Mesenchymal stem cell (in vitro differentiated cells and primary cell): ENCODE results near the gene RFX1.
A peak's percentile ranks its signal among the peaks of the same experiment; 100 is the strongest.
"Not testable (repeated sequence)": the region's sequence is repeated elsewhere in the genome, so short reads cannot be mapped to it uniquely, and the experiment has no call there.

Experiments used
- DNase-seq: peaks from one replicate; pipeline ENCODE4 v3.0.0-alpha.2; 2013
- H2AFZ ChIP-seq: one replicate; pipeline ENCODE4 v1.6.1; 2013; ENCODE audit warnings: low read depth, mild to moderate bottlenecking, control low read depth, inconsistent platforms, low read length, moderate library complexity
- H2AK5ac ChIP-seq: 2 replicates; pipeline ENCODE4 v1.6.1; 2013; ENCODE audit warnings: low read length, moderate library complexity, mild to moderate bottlenecking, inconsistent platforms; ENCODE audit not compliant: severe bottlenecking
- H2BK120ac ChIP-seq: one replicate; pipeline ENCODE4 v1.6.1; 2013; ENCODE audit warnings: low read depth, mild to moderate bottlenecking, inconsistent platforms, low read length, moderate library complexity
- H2BK12ac ChIP-seq, 2 experiments: one replicate each; pipeline ENCODE4 v1.6.1; 2013; ENCODE audit warnings: inconsistent platforms in 2 of 2, low read length in 2 of 2, mild to moderate bottlenecking in 2 of 2, moderate library complexity in 2 of 2, control low read depth in 1 of 2
- H2BK15ac ChIP-seq: one replicate; pipeline ENCODE4 v1.6.1; 2013; ENCODE audit warnings: mild to moderate bottlenecking, low read depth, inconsistent platforms; ENCODE audit not compliant: poor library complexity, severe bottlenecking
- H2BK5ac ChIP-seq: 2 replicates; pipeline ENCODE4 v1.6.1; 2013; ENCODE audit warnings: low read depth, mild to moderate bottlenecking, low read length, control low read depth, inconsistent platforms; ENCODE audit not compliant: poor library complexity, severe bottlenecking
- H3K14ac ChIP-seq, 2 experiments: one replicate each; pipeline ENCODE4 v1.6.1; 2013; ENCODE audit warnings: inconsistent platforms in 2 of 2, low read length in 2 of 2, control low read depth in 1 of 2, mild to moderate bottlenecking in 1 of 2, moderate library complexity in 1 of 2
- H3K18ac ChIP-seq, 2 experiments: one replicate each; pipeline ENCODE4 v1.6.1; 2013; ENCODE audit warnings: inconsistent platforms in 2 of 2, low read length in 2 of 2, control low read depth in 1 of 2, low read depth in 1 of 2, mild to moderate bottlenecking in 1 of 2
- H3K23ac ChIP-seq, 2 experiments: one replicate each; pipeline ENCODE4 v1.6.1; 2013; ENCODE audit warnings: inconsistent platforms in 2 of 2, low read length in 2 of 2, mild to moderate bottlenecking in 2 of 2, moderate library complexity in 2 of 2, control low read depth in 1 of 2
- H3K27ac ChIP-seq: 2 replicates; pipeline ENCODE4 v1.5.1; 2013; ENCODE audit warnings: mild to moderate bottlenecking, moderate library complexity, low read length, control low read depth, inconsistent platforms; ENCODE audit not compliant: poor library complexity, severe bottlenecking
- H3K27me3 ChIP-seq, 2 experiments: 2 replicates each; pipeline versions ENCODE4 v1.6.1 to v1.7.0; 2013; ENCODE audit warnings: low read length in 2 of 2, mild to moderate bottlenecking in 2 of 2, moderate library complexity in 2 of 2, control low read depth in 1 of 2, inconsistent platforms in 1 of 2; ENCODE audit not compliant: control insufficient read depth in 1 of 2, insufficient read depth in 1 of 2
- H3K36me3 ChIP-seq, 2 experiments: 2 replicates each; pipeline versions ENCODE4 v1.6.1 to v1.7.0; 2013; ENCODE audit warnings: low read length in 2 of 2, control low read depth in 1 of 2, inconsistent platforms in 1 of 2, low read depth in 1 of 2, mild to moderate bottlenecking in 1 of 2; ENCODE audit not compliant: insufficient read depth in 2 of 2, control insufficient read depth in 1 of 2
- H3K4ac ChIP-seq, 2 experiments: one replicate each; pipeline ENCODE4 v1.6.1; 2013; ENCODE audit warnings: inconsistent platforms in 2 of 2, low read length in 2 of 2, mild to moderate bottlenecking in 2 of 2, moderate library complexity in 2 of 2, control low read depth in 1 of 2, low read depth in 1 of 2
- H3K4me1 ChIP-seq: 2 replicates; pipeline ENCODE4 v1.6.1; 2013; ENCODE audit warnings: low read depth, low read length, control low read depth; ENCODE audit not compliant: control insufficient read depth, insufficient read depth
- H3K4me2 ChIP-seq: 2 replicates; pipeline ENCODE4 v1.6.1; 2013; ENCODE audit warnings: low read length, mild to moderate bottlenecking, inconsistent platforms; ENCODE audit not compliant: poor library complexity, severe bottlenecking
- H3K4me3 ChIP-seq, 2 experiments: 2 replicates each; pipeline versions ENCODE4 v1.5.1 to v1.7.0; 2013; ENCODE audit warnings: low read length in 2 of 2, mild to moderate bottlenecking in 2 of 2, control low read depth in 1 of 2, low read depth in 1 of 2; ENCODE audit not compliant: insufficient read depth in 1 of 2
- H3K79me1 ChIP-seq: replicated peaks from 2 replicates; pipeline ENCODE4 v1.6.1; 2013; ENCODE audit warnings: mild to moderate bottlenecking, control low read depth, low read length, inconsistent platforms; ENCODE audit not compliant: poor library complexity, severe bottlenecking
- H3K9ac ChIP-seq: 2 replicates; pipeline ENCODE4 v1.7.0; 2013; ENCODE audit warnings: mild to moderate bottlenecking, low read length, moderate library complexity
- H3K9me3 ChIP-seq: 2 replicates; pipeline ENCODE4 v1.7.0; 2013; ENCODE audit warnings: mild to moderate bottlenecking, low read length; ENCODE audit not compliant: control insufficient read depth
- H4K8ac ChIP-seq: one replicate; pipeline ENCODE4 v1.6.1; 2013; ENCODE audit warnings: inconsistent platforms, mild to moderate bottlenecking, low read length, moderate library complexity
- H4K91ac ChIP-seq: one replicate; pipeline ENCODE4 v1.6.1; 2013; ENCODE audit warnings: mild to moderate bottlenecking, low read length, inconsistent platforms
- WGBS: methylation state at CpG from one replicate; pipeline ENCODE4 v1.1.7; 2013; ENCODE audit warnings: mixed read lengths; 5-methylcytosine and 5-hydroxymethylcytosine counted together

The RFX1 gene

DNA sequence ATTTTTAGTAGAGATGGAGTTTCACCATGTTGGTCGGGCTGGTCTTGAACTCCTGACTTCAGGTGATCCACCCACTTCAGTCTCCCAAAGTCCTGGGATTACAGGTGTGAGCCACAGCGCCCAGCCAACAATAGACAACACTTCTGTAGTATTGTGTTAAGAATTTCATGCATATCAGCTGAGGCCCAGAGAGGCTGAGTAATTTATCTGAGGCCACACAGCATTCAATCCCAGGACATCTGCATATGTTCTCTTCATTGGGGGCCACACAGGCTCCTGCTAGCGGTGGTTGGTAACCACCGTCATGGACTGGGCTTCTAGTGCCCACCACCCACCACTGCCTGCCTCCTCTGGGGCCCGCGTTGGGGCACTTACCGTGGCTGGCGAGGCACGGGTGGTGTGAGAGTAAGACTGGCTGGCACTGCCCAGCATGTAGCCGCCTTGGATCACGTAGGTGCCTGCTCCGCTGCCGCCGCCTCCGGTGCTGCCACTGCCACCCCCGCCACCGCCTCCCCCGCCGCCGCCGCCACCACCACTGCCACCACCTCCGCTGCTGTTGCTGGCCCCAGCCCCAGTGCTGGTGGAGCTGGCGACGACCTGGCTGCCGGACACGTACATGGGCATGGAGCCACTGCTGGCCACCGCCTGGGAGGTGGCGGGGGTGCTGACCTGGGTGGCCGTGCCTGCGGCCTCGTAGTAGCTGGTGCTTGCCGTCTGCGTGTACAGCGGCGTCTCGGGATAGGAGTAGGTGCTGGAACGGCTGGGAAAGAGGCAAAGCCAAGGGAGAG lies 33.6 kb downstream of the RFX1 start:
- no peaks in the 10 kb centered on the region for H3K9me3 ChIP-seq
- no peak overlapping the region for H3K4me2 ChIP-seq
- H2BK12ac ChIP-seq: no peak overlapping the region
- peak overlapping the region; percentile 12 for H2BK15ac ChIP-seq
- H3K36me3 ChIP-seq: peaks cover 38 to 72% of the 10 kb centered on the region in 2 experiments
- H3K9ac ChIP-seq: no peak overlapping the region
- 97% methylated on average over 36 of the region's 37 CpGs for WGBS
- H3K23ac ChIP-seq: no peak overlapping the region
- peaks cover 2% of the 10 kb centered on the region for H3K4me1 ChIP-seq
- DNase-seq: no peak
- no peak overlapping the region for H3K4me3 ChIP-seq
- H3K79me1 ChIP-seq: peaks cover 3% of the 10 kb centered on the region
- H3K14ac ChIP-seq: no peak overlapping the region
- no peak overlapping the region for H2BK120ac ChIP-seq
- H2AK5ac ChIP-seq: no peak overlapping the region
- H4K91ac ChIP-seq: no peak overlapping the region
- H3K4ac ChIP-seq: no peak overlapping the region
- H3K18ac ChIP-seq: no peak overlapping the region
- no peak overlapping the region for H4K8ac ChIP-seq
- no peak overlapping the region for H2BK5ac ChIP-seq
- no peak overlapping the region for H3K27ac ChIP-seq
- no peaks in the 10 kb centered on the region for H3K27me3 ChIP-seq
- no peak overlapping the region for H2AFZ ChIP-seq

DNA sequence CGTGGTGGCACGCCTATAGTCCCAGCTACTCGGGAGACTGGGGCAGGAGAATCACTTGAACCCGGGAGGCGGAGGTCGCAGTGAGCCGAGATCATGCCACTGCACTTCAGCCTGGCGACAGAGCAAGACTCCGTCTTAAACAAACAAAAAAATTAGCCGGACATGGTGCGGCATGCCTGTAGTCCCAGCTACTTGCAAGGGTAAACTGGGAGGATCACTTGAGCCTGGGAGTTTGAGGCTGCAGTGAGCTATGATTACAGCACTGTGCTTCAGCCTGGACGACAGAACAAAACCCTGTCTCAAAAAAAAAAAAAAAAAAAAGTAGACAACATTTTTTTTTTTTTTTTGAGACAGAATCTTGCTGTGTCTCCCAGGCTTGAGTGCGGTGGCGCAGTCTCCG lies 34.3 kb downstream of the RFX1 start:
- over 99% methylated on average over 12 of the region's 15 CpGs for WGBS

DNA sequence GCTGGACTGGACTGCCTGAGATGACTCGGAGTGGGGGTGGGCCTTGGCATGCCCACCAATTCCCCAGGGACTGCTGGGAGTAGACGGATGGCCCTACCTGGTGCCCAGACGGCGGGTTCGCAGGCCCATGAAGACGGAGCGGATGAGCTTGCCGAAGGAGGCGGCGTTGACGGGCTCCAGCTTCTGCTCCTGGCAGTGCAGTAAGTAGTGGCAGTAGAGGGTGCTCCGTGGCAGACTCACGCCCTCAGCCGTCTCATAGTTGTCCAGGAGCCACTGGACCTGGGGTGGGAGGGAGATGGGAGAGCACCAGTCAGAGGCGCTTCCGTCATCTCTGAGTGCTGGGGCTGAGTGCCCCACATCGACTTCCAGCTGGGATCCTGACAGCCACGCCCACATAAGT lies 36.2 kb downstream of the RFX1 start:
- H3K27me3 ChIP-seq: no peaks in the 10 kb centered on the region
- DNase-seq: no peak
- H2BK5ac ChIP-seq: no peak overlapping the region
- no peak overlapping the region for H2BK12ac ChIP-seq
- H2BK15ac ChIP-seq: no peak overlapping the region
- H3K27ac ChIP-seq: no peak overlapping the region
- H2AFZ ChIP-seq: no peak overlapping the region
- no peak overlapping the region for H3K4me3 ChIP-seq
- no peak overlapping the region for H3K14ac ChIP-seq
- 94% methylated on average over 18 of the region's 18 CpGs for WGBS
- peaks cover 1% of the 10 kb centered on the region for H3K79me1 ChIP-seq
- no peak overlapping the region for H4K8ac ChIP-seq
- peaks cover 48 to 82% of the 10 kb centered on the region in 2 experiments for H3K36me3 ChIP-seq
- H3K9ac ChIP-seq: no peak overlapping the region
- H3K18ac ChIP-seq: no peak overlapping the region
- no peak overlapping the region for H2BK120ac ChIP-seq
- no peak overlapping the region for H3K4me2 ChIP-seq
- H3K4ac ChIP-seq: no peak overlapping the region
- no peak overlapping the region for H3K23ac ChIP-seq
- no peak overlapping the region for H4K91ac ChIP-seq
- no peaks in the 10 kb centered on the region for H3K9me3 ChIP-seq
- H3K4me1 ChIP-seq: peaks cover 4% of the 10 kb centered on the region
- no peak overlapping the region for H2AK5ac ChIP-seq

More for the DNA sequence above, 34.3 kb downstream of the RFX1 start:
- H3K4ac ChIP-seq, H4K8ac ChIP-seq, H2BK12ac ChIP-seq, H4K91ac ChIP-seq, H3K9me3 ChIP-seq, H2BK5ac ChIP-seq, H3K18ac ChIP-seq, H3K27ac ChIP-seq, H3K4me2 ChIP-seq, H2BK120ac ChIP-seq, H2AK5ac ChIP-seq, H3K4me3 ChIP-seq, H3K9ac ChIP-seq, H2BK15ac ChIP-seq, DNase-seq, H3K79me1 ChIP-seq, H3K27me3 ChIP-seq, H3K14ac ChIP-seq, H3K23ac ChIP-seq, H2AFZ ChIP-seq, H3K4me1 ChIP-seq: not testable (repeated sequence)
- peaks cover 42 to 79% of the 10 kb centered on the region in 2 experiments for H3K36me3 ChIP-seq

DNA sequence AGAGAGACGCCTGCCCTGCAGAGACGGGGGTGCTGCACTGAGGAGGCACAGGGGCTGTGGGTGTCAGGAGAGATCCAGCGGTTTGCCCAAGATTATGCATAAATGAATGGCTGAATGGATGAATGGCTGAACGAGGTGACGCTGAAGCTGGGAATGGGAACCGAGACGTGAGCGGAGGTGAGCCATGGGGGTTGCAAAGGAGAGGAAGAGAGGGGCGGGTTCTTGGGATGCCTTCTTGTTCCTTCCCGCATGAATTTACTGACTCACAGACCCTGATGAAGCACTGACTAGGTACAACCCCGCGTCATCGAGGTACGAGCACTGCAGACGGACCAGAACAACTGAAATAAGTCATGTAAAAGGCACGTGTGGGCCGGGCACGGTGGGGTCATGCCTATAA lies 37.1 kb downstream of the RFX1 start:
- peaks cover 45 to 77% of the 10 kb centered on the region in 2 experiments for H3K36me3 ChIP-seq
- 96% methylated on average over 18 of the region's 18 CpGs for WGBS
- H2AFZ ChIP-seq: no peak overlapping the region
- no peak overlapping the region for H3K27ac ChIP-seq
- peaks cover 6% of the 10 kb centered on the region for H3K4me1 ChIP-seq
- H3K27me3 ChIP-seq: no peaks in the 10 kb centered on the region
- no peak for DNase-seq
- no peak overlapping the region for H2BK120ac ChIP-seq
- H2BK15ac ChIP-seq: no peak overlapping the region
- H4K91ac ChIP-seq: no peak overlapping the region
- H2AK5ac ChIP-seq: no peak overlapping the region
- H2BK12ac ChIP-seq: no peak overlapping the region
- no peak overlapping the region for H3K4me2 ChIP-seq
- no peaks in the 10 kb centered on the region for H3K9me3 ChIP-seq
- no peak overlapping the region for H4K8ac ChIP-seq
- H3K9ac ChIP-seq: no peak overlapping the region
- no peak overlapping the region for H3K23ac ChIP-seq
- no peak overlapping the region for H3K18ac ChIP-seq
- no peak overlapping the region for H2BK5ac ChIP-seq
- peaks cover 1% of the 10 kb centered on the region for H3K79me1 ChIP-seq
- no peak overlapping the region for H3K14ac ChIP-seq
- H3K4me3 ChIP-seq: no peak overlapping the region
- H3K4ac ChIP-seq: no peak overlapping the region
